ENCODE data around the gene CMTR1.
"Not testable (repeated sequence)": the region's sequence is repeated elsewhere in the genome, so short reads cannot be mapped to it uniquely, and the experiment has no call there.

CMTR1 gene

DNA sequence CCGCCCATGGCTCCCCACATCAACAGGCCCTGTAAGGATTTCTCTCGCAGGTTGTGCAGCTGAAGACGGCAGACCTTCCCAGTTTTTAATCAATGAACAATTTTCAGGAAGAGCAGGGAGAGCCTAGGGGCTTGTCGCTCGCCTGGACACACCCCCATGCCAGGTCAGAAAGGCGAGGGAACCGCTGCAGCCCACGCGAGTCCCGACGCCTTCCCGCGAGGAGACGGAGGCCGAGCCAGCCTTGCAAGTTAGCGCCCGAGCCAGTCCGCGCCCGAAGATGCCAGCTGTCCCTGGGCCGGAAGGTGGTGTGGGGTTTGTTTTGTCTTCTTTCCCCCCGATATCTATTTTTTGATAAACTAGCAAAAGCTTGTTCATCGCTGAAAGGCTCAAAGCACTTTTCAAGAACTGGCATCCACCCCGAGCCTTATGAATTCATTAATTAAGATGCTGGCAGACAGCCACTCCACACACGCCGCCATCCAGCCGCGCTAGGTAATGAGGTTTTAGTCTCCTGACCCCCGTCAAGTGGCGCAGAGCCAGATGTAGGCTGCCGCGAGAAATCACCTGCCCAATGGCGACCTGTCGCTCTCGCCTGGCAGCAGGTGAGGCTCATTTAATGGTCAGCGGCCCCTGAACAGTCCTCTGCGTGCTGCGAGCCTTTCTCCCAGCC is 60.1 kb downstream of the CMTR1 start:
- FAIRE-seq = no peak

GRCh38 chr6:37493661-37493995 is 60.6 kb downstream of the CMTR1 start:
- FAIRE-seq = no peak

DNA sequence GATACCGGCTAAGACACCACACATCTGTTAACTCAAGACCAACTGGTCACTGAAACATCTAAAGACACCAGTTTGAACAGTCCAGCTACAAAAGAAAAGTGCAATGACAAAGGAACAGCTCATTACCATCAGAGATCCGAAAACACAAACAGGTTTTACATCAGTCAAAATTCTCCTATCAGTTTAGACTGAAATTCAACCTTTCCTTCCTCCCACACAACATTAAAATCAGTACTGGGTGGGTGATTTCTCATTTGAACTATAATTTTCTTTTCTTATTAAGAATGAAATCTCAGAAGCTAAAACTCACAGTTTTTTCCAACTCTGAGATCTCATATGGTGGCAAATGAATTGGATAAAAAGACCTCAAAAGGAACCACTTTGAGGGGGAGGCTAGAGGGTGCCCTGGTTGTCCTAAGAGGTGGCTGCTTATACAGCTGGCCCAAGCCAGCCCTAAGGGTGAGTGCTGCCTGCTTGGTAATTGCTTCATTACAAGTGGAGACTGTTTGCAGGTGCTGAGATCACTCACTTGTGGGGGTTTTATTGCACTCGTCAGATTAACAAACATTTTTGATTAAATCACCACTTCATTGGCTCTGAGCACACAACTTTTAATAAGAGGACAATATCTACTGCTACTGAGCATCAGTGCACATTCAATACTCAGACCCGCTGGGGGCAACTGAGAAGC is 62.4 kb downstream of the CMTR1 start:
- FAIRE-seq = no peak

DNA sequence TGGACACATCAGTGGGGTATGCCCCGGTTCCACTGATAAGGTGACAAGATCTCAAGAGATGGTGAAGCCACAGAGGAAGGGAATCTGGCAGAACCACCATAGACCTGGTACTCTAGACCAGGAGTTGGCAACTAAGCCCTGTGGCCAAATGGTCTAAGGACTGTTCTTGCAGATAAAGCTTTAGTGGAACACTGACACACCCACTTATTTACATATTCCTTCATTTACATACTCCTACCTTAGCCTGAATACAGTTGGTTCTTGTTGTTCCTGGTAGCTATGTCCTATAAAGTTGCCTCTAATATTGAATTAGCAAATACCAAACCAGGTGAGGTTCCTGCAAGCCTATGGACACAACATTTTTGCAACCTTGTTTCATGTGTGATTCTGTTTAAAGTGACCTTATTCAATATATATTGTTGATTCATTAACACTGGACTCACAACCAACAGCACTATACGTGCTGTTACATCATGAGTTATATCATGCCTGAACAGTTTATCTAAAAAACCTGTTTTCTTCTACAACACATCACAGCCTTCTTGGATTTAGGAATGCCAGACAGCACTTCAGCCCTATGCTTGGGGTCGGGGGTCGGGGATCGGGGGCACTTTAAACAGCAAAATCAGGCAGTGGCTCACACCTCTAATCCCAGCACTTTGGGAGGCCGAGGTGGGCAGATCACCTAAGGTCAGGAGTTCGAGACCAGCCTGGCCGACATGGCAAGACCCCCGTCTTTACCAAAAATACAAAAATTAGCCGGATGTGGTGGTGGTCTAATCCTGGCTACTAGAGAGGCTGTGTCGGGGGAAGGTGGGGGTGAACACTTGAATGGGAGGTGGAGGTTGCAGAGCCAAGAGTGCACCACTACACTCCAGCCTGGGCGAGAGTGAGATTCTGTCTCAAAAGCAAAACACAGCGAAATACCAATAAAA is 64.2 kb downstream of the CMTR1 start:
- no peak for FAIRE-seq

DNA sequence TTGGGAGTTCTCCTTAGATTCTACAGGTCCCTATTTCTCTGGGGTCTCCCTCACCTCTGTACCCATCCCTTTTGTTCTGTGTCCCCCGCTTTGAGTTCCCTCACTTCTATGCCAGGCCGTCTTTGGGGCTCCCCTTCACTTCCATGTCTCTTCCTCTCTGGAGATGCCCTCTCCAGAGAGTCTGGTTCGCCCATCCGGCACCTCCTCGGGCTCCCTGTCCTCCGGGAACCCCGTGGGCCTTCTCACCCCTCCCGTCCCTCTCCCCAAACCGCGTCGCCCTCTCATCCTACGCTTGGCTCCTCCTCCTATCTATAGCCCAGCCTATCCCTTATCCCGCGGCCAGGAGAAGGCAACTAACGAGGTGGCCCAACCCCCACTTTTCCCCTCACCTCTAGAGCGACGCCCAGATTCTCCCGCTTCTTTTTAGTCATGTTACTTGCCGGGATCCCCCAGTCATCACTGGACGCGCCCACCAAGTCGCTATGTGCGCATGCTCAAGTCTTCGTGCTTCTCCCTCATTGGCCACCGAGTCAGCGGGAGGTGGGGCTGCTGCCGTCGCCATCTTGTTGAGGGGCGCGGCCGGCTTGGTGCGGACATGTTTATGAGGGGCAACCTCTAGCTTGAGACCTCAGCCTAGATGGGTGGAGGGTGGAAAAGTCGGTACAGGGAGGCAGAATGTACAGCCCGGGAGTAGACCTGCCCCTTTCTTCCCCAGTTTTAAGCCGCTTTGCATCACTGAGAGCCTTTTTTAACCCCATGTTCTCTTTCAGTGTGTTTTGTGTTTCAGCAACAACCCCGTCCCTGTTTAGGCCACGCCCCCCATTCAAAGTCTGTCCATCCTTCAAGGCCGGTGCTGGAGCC is 66.6 kb downstream of the CMTR1 start, which contains the start of gene CCDC167:
Gene CCDC167, minus strand, starts transcription at position 461 of the 861 bp plus-strand sequence. Its CDS starts 30 bp downstream, at position 431.
- peak; percentile 95 for FAIRE-seq

DNA sequence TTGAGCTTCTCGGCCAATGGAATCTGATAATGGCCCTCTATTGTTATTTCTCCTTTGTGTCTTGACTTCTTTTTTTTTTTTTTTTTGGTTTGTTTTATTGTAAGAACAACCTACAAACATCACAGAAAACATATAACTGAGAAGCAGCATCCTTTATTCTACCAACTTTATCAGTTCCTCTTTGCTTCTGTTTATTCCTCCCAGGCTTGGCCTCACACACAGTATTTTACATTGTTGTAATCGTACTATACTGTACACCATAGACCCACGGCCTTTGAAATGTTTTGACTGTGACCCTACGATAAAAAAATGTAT is 67.2 kb downstream of the CMTR1 start:
- no peak for FAIRE-seq

DNA sequence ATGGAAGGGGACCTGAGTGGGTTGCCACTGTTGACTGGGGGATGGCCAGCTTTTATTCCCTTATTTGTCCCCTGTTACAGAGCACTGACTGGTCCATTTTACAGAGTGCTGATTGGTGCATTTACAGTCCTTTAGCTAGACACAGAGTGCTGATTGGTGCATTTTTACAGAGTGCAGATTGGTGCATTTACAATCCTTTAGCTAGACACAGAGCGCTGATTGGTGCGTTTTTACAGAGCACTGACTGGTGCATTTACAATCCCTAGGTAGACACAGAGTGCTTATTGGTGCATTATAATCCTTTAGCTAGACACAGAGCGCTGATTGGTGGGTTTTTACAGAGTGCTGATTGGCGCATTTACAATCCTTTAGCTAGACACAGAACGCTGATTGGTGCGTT is 67.9 kb downstream of the CMTR1 start:
- not testable (repeated sequence) for FAIRE-seq

DNA sequence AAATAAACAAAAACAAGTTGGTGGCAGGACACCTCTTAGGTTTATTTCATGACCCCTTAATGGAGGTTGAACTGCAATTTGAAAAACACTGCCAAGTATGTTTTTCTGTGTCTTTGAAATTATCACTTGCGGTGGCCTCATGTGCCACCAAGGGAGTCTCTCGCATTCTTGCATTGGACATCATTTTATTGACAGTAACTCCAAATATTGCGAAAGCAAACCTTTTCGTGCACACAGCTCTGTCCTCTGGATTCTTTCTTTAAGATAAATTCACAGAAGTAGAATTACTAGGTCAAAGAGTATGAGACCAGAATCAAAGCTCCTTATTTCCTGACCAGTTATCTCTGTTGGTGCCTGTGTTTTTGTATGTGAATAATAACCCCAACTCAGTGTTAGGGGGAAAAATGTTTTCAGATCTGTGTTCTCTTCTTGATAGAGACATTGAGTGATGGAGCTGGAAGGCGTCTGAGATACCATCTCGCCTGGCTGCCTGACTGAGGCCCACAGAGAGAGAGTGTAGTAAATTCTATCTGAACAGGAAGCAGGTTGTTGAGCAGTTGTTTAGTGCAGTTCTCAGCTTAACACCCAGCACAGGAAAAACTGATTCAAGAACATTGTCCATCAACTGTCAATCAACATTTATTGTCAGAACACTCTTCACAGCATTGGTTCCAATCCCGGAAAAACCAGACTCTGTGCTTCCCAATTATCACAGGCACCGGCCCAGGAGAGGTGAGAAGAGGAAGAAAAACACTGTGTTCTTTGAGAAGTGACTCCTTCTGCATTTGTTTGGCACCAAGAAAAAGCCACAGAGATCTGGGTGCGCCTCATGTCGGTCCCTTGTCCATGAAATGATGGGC is 68.8 kb downstream of the CMTR1 start:
- FAIRE-seq = no peak

- FAIRE-seq = no peak
Measured at GRCh38 chr6:37502703-37503291, 69.8 kb downstream of the CMTR1 start.

- no peak for FAIRE-seq
Measured at GRCh38 chr6:37503309-37503965, 70.4 kb downstream of the CMTR1 start.

DNA sequence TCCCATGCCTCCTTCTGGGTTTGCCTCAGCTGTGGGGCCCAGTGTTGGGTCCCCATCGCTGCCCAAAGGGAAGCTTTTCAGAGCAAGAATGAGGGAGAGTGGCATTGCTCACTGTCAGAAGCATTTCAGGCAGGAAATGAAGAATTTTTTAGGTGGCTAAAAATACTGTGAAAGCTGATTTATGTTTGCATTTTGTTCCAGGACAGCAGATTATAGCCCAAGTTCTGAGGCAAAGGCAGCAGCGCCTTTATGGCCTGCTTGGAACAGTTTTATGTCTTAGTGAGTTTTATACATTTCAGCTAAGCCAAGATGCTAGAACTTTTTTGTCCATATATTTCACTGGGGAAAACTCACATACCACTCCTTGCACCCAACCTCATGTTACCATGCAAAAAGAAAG is 71.0 kb downstream of the CMTR1 start:
- FAIRE-seq = no peak

DNA sequence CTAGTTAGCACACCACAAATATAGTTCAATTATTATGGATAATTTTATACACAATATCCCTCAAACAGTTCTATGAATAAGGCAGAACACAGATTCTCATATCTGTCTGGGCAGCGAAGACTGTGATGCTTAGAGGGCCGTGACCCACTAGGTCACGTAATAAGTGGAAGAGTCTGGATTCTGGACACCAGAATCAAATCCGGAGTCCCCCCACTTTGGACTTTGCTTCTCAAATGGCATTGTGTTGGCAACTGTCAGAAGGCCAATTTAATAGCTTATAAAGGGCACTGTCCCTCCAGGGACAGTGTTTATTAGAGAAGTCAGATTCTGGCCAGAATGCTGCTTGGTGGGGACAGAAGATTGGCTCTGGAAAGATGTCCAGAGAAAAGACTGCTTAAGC is 73.5 kb downstream of the CMTR1 start:
- FAIRE-seq = no peak

GRCh38 chr6:37507077-37507476 is 74.1 kb downstream of the CMTR1 start:
- no peak for FAIRE-seq

DNA sequence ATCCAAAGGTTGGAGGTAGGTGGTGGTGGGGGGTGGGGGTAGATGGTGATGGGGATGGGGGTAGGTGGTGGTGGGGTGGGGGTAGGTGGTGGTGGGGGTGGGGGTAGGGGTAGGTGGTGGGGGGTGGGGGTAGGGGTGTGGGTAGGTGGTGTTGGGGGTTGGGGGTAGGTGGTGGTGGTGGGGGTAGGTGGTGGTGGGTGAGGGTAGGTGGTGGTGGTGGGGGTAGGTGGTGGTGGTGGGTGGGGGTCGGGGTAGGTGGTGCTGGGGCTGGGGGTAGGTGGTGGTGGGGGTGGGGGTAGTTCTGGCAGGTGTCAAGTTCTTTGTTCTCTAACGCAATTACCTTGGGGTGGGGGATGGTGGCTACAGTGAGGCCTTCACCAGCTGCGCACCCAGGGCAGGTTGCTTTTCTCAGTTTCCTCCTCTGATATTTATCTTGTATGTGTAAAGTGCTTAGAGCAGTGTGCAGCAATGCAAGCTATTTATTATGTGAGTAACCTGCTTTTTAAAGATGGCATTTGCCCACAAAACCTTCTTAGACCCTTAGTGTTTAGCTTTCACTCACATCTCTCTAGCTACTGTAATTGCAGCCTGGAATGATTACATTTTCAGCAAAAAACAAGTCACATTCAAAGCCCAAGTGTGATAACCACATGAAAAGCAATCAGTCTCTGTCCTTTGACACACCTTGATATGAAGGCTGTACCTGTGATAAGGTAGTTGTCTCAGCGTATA is 74.8 kb downstream of the CMTR1 start:
- no peak for FAIRE-seq

GRCh38 chr6:37511201-37511600 is 78.2 kb downstream of the CMTR1 start:
- no peak for FAIRE-seq

- no peak for FAIRE-seq
Measured at GRCh38 chr6:37511910-37512399, 78.9 kb downstream of the CMTR1 start.

DNA sequence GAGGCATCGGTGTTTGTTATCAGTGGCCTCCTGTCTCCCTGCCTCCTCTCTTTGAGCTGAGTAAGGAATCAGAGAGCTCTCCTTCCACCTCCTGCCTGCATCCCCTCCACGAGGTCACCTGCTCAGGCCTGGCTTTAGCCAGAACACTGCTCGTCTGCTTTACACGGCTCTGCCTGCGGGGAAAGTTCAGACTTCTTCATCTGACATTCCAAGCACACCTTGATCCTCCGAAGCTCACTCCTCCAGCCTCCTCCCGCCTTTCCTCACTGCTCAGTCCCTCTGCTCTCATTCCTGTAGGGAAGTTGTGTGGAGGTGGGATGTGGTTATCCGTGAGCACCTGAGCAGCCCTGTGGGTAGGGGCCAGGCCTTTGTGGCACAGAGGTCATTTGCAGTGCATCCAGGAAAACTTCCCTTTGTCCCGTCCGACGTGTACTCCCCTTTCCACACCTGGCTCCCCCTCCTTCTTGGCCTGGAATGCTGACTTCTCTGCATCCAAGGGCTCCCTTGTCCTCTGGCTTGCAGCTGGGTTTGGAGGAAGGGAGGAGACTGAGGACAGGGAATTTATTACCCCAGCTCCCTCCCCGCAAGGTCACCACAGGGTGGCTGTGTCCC is 79.5 kb downstream of the CMTR1 start:
- no peak for FAIRE-seq

- FAIRE-seq = no peak
Measured at GRCh38 chr6:37513155-37513554, 80.1 kb downstream of the CMTR1 start.

GRCh38 chr6:37513576-37513975 is 80.6 kb downstream of the CMTR1 start:
- no peak for FAIRE-seq

All from A204.1 (cell line).